Measurements from ENCODE around the gene GLP2R. TPM values are rescaled to one million over a fixed set of nuclear protein-coding genes. Genes with fewer than 3 reads are reported as not detected.

Gene GLP2R
- total RNA-seq, 2 donors from 2014 or later, result not detected

DNA sequence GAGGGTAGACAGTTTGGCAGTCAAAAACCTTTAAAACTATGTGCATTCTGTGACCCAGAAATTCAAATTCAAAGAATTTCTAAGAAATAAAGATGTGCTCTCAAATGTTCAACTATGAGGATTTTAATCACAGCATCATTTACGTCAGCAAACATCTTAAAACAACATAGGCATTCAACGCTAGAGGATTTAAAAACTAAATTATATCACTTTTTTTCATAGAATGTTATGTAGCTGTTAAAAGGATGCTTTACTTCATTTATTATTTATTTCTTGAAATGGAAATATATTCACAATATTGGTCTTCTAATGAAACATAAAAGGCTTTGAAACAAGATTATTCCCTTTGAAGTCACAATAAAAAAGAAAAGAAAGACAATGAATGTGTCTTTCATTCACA, 3.6 kb downstream of the GLP2R start:
- Histone ChIP-seq H3K27me3 (ENCODE audit: control insufficient read depth, insufficient read depth, low read length, poor library complexity, severe bottlenecking) (no peaks in the 10 kb centered on the region), H3K27ac (ENCODE audit: low read depth, low read length) (no peak overlapping the region), H3K4me3 (ENCODE audit: low read length) (no peak overlapping the region), H3K36me3 (ENCODE audit: control insufficient read depth, insufficient read depth, low read length) (no peaks in the 10 kb centered on the region), H3K9ac (ENCODE audit: extremely low read depth, low read length, poor library complexity, severe bottlenecking) (no peak overlapping the region), H3K9me3 (ENCODE audit: control insufficient read depth, low read length) (peaks cover 4% of the 10 kb centered on the region), H3K4me1 (ENCODE audit: control insufficient read depth, insufficient read depth, low read length) (no peaks in the 10 kb centered on the region)
- Mint-ChIP-seq H3K4me3 (no peak overlapping the region), H3K27me3 (ENCODE audit: insufficient read depth) (peaks cover 6% of the 10 kb centered on the region), H3K9me3 (peaks cover 2% of the 10 kb centered on the region), H3K27ac (no peak overlapping the region), H3K36me3 (ENCODE audit: low read depth) (no peaks in the 10 kb centered on the region), H3K4me1 (no peaks in the 10 kb centered on the region)
- no peak for DNase-seq
- 100% methylated on average over 1 of the region's 2 CpGs; no CpG with 5 or more reads in 1 of the 2 experiments for WGBS, 2 experiments (ENCODE audit: insufficient coverage in 1 of 2, insufficient read length in 1 of 2)
- TF ChIP-seq, protein P1, sequence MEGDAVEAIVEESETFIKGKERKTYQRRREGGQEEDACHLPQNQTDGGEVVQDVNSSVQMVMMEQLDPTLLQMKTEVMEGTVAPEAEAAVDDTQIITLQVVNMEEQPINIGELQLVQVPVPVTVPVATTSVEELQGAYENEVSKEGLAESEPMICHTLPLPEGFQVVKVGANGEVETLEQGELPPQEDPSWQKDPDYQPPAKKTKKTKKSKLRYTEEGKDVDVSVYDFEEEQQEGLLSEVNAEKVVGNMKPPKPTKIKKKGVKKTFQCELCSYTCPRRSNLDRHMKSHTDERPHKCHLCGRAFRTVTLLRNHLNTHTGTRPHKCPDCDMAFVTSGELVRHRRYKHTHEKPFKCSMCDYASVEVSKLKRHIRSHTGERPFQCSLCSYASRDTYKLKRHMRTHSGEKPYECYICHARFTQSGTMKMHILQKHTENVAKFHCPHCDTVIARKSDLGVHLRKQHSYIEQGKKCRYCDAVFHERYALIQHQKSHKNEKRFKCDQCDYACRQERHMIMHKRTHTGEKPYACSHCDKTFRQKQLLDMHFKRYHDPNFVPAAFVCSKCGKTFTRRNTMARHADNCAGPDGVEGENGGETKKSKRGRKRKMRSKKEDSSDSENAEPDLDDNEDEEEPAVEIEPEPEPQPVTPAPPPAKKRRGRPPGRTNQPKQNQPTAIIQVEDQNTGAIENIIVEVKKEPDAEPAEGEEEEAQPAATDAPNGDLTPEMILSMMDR (conservative IDR thresholded peaks at IDR 0.05), result no peak

DNA sequence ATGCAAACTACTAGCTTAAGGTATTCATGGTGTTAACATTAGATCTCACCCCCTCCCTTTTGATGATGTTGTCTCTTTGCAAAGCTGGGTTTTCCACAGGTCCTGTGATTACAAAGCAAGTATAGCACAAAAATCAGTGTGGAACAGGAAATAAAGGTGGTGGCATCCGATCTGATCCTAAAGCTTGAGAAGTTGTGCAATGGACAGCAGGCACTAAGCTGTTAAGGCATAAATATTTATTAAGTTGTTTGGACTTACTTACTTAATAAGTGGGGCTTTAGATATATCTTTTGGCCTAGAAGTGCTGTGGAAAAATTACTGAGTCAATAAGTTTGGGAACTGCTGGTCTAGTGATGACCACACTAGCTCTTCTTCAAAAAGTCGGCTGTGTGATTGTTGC, 5.0 kb downstream of the GLP2R start:
- WGBS, 2 experiments (ENCODE audit: insufficient coverage in 1 of 2, insufficient read length in 1 of 2), result 96 to 100% methylated on average over 1 to 2 of the region's 2 CpGs
- no peak overlapping the region for H3K4me3 Mint-ChIP-seq
- H3K36me3 Mint-ChIP-seq (ENCODE audit: low read depth), result no peaks in the 10 kb centered on the region
- Histone ChIP-seq H3K9ac (ENCODE audit: extremely low read depth, low read length, poor library complexity, severe bottlenecking) (no peak overlapping the region), H3K4me1 (ENCODE audit: control insufficient read depth, insufficient read depth, low read length) (no peaks in the 10 kb centered on the region), H3K27me3 (ENCODE audit: control insufficient read depth, insufficient read depth, low read length, poor library complexity, severe bottlenecking) (no peaks in the 10 kb centered on the region), H3K27ac (ENCODE audit: low read depth, low read length) (no peak overlapping the region), H3K9me3 (ENCODE audit: control insufficient read depth, low read length) (peaks cover 4% of the 10 kb centered on the region), H3K4me3 (ENCODE audit: low read length) (no peak overlapping the region), H3K36me3 (ENCODE audit: control insufficient read depth, insufficient read depth, low read length) (no peaks in the 10 kb centered on the region)
- H3K4me1 Mint-ChIP-seq, result no peaks in the 10 kb centered on the region
- TF ChIP-seq, protein P1 (conservative IDR thresholded peaks at IDR 0.05), result no peak
- H3K27me3 Mint-ChIP-seq (ENCODE audit: insufficient read depth), result peaks cover 4% of the 10 kb centered on the region
- H3K27ac Mint-ChIP-seq, result no peak overlapping the region
- H3K9me3 Mint-ChIP-seq, result peaks cover 2% of the 10 kb centered on the region
- no peak for DNase-seq

DNA sequence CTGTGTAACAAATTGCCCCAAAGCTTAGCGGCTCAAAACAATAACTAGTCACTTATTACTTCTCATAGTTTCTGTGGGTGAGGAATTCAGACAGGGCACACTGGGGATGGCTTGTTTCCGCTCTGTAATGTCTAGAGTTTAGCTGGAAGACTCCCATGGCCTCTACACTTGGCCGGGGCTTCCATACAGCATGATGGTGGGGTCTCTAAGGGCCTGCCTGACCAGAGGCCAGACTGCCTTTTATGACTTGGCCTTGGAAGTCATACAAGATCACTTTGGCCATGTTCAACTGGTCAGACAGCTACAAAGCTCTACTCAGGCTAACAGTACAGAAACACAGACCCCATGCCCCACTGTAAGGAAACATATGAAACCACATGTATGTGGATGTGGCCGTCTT, 8.2 kb downstream of the GLP2R start:
- no peak overlapping the region for H3K27ac Mint-ChIP-seq
- peak; percentile 28 for DNase-seq
- WGBS, 2 experiments (ENCODE audit: insufficient coverage in 1 of 2, insufficient read length in 1 of 2), result 91 to 100% methylated on average over 2 to 4 of the region's 4 CpGs
- H3K4me3 ChIP-seq (ENCODE audit: low read length), result no peak overlapping the region
- no peak overlapping the region for H3K4me3 Mint-ChIP-seq
- H3K4me1 ChIP-seq (ENCODE audit: control insufficient read depth, insufficient read depth, low read length), result no peaks in the 10 kb centered on the region
- TF ChIP-seq, protein P1 (conservative IDR thresholded peaks at IDR 0.05), result no peak
- H3K36me3 ChIP-seq (ENCODE audit: control insufficient read depth, insufficient read depth, low read length), result no peaks in the 10 kb centered on the region
- peaks cover 19% of the 10 kb centered on the region for H3K27me3 Mint-ChIP-seq (ENCODE audit: insufficient read depth)
- H3K4me1 Mint-ChIP-seq, result peaks cover 14% of the 10 kb centered on the region
- H3K36me3 Mint-ChIP-seq (ENCODE audit: low read depth), result no peaks in the 10 kb centered on the region
- peaks cover 4% of the 10 kb centered on the region for H3K9me3 ChIP-seq (ENCODE audit: control insufficient read depth, low read length)
- H3K27me3 ChIP-seq (ENCODE audit: control insufficient read depth, insufficient read depth, low read length, poor library complexity, severe bottlenecking), result no peaks in the 10 kb centered on the region
- H3K9ac ChIP-seq (ENCODE audit: extremely low read depth, low read length, poor library complexity, severe bottlenecking), result no peak overlapping the region
- H3K27ac ChIP-seq (ENCODE audit: low read depth, low read length), result no peak overlapping the region
- H3K9me3 Mint-ChIP-seq, result peaks cover 2% of the 10 kb centered on the region
